Measurements from ENCODE around the gene PDXK.

PDXK gene

DNA sequence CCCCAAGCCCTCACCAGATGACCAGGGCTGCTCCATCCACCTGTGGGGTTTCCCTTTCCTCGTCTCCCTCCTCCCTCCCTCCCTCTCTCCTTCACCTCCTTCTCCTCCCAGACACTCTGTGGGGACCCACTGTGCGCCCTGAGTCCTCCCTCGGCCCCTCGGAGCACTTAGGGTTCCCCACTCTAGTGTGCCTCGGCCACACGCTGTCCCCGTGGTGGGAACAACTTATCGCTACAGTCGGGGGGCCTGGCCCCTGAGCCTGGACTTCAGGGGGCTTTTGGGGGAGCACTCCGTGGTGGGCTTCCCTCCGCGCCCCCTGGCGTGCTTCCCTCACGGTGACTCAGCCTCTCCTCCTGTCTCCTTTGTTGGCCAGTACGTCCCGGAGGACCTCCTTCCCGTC lies 29.7 kb downstream of the PDXK start:
- DNase-seq (ENCODE audit: insufficient read length, low spot score): no peak
- no peak for FAIRE-seq
- TF ChIP-seq, protein P1, sequence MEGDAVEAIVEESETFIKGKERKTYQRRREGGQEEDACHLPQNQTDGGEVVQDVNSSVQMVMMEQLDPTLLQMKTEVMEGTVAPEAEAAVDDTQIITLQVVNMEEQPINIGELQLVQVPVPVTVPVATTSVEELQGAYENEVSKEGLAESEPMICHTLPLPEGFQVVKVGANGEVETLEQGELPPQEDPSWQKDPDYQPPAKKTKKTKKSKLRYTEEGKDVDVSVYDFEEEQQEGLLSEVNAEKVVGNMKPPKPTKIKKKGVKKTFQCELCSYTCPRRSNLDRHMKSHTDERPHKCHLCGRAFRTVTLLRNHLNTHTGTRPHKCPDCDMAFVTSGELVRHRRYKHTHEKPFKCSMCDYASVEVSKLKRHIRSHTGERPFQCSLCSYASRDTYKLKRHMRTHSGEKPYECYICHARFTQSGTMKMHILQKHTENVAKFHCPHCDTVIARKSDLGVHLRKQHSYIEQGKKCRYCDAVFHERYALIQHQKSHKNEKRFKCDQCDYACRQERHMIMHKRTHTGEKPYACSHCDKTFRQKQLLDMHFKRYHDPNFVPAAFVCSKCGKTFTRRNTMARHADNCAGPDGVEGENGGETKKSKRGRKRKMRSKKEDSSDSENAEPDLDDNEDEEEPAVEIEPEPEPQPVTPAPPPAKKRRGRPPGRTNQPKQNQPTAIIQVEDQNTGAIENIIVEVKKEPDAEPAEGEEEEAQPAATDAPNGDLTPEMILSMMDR (IDR thresholded peaks at IDR 0.05; ENCODE audit: insufficient read depth, missing control alignments): no peak

DNA sequence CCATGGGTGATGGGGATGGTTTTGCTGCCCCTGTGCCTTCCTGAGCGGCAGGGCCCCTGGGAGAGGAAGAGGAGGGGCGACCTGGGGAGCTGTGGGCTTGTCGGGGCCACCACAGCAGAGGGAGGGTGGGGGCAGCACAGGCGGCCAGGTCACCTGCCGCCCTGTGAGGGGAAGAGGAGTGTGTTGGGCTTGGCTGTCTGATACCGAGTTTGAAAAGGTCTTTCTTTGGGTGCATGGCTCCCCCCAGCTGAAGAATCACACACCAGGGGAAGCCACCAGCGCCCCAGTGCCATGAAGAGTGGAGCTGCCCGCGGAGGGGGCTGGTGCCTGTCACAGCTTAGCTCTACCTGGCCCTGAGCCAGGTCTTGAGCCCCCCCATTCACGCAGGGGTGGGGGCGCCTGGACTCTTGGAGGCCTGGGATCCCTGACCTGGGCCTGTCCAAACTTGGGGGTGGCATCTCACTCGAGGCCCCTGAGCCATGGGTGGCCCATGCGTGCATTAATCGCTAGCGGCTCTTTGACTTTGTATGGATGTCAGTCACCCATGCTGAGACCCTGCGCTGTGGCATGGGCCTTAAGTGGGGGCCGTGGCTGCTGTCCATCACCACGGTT lies 30.8 kb downstream of the PDXK start:
- DNase-seq (ENCODE audit: insufficient read length, low spot score) (no peak), FAIRE-seq (no peak)

DNA sequence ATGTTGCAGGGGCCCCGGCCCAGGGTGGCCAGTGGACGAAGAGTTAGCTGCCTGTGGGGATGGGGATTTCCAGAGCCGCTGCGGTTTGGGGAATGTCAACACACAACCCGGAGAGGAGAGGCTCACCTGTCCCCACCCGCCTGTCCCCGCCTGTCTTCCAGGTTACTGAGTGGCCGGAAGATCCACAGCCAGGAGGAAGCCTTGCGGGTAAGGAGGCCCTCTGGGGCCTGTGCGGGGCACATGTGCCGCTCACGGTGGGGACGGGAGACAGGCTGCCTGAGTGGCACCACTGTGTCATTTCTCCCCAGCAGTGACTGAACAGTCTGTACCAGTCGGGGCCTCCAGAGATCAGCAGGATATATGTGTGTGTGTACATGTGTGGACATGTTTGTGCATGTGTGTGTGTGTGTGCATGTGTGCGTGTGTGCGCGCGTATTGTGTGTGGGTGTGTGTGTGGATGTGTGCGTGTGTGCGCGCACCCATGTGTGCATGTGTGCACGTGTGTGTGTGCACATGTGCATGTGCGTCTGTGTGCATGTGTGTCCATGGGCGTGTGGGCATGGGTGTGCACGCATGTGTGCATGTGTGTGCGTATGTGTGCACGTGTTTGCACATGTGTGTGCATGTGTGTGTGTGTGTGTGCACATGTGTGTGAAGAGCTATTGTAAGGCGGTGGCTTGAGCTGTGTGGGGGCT lies 31.6 kb downstream of the PDXK start:
- DNase-seq (ENCODE audit: insufficient read length, low spot score) (no peak), FAIRE-seq (no peak)
- TF ChIP-seq, protein P1 (IDR thresholded peaks at IDR 0.05; ENCODE audit: insufficient read depth, missing control alignments): no peak

More for the DNA sequence above, 30.8 kb downstream of the PDXK start:
- TF ChIP-seq, protein P1 (IDR thresholded peaks at IDR 0.05; ENCODE audit: insufficient read depth, missing control alignments): no peak

DNA sequence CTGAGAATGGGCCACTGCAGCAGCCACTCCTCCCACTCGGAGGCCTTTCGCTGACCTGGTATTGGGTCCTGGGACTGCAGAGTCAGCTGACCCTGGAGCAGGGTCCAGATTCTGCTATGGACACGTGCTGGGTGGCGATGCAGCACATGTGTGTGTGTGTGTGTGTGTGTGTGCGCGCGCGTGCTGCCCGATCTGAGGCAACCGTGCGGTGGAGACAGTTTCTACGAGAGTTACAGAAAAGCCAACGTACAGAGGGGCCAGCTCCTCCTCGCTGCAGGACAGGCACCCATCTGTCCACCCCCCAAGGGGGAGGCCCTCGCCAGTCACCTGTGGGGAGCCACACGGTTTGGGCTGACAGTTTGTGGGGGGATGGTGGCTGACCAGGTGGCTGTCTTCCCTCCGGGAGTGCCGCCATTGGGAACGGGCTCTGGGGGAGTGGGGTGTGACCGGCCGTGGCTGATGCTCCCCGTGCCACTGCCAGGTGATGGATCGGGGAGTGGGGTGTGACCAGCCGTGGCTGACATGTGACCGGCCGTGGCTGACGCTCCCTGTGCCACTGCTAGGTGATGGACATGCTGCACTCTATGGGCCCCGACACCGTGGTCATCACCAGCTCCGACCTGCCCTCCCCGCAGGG lies 33.1 kb downstream of the PDXK start:
- no peak for FAIRE-seq
- no peak for DNase-seq (ENCODE audit: insufficient read length, low spot score)
- TF ChIP-seq, protein P1 (IDR thresholded peaks at IDR 0.05; ENCODE audit: insufficient read depth, missing control alignments): no peak

DNA sequence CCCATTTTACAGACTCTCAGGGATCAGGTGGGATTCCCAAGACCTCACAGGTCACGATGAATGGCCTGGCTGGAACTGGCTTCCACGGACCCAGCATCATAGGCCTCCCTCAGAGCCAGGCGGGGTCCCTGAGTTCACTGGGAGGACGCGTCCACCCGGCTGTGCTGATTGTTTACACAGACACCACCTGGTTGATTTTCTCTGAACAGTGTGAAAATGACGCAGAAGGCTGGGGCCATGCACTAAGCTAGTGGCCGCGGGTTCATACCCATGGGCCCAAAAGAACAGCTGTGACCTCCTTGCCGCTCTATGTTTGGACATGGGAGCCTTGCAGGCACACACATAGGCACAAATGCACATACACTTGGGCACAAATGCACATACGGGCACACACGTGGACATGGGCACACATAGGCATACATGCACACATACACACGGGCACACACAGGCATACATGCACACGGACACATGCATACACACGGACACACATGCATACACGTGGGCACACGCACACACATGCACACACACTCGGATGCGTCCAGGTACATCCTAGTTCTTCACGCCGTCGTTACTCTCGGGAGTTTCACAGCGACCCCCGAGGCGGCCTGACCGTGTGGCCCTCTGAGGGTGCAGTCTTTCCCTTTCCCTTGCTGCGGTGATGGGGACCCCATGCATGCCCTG lies 34.0 kb downstream of the PDXK start:
- DNase-seq (ENCODE audit: insufficient read length, low spot score) (no peak), FAIRE-seq (no peak)
- TF ChIP-seq, protein P1 (IDR thresholded peaks at IDR 0.05; ENCODE audit: insufficient read depth, missing control alignments): no peak

DNA sequence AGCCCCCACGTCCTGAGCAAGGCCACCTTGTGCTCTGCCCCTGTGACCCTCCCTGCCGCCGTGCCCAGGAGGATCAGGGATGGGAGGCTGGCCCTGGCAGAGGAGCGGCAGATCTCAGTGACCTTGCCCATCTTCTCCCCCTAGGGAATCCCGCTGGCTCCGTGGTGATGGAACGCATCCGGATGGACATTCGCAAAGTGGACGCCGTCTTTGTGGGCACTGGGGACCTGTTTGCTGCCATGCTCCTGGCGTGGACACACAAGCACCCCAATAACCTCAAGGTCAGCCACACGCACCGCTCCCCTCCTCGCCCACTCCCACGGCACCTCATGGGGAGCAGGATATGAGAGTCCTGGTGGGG lies 34.5 kb downstream of the PDXK start:
- TF ChIP-seq, protein P1 (IDR thresholded peaks at IDR 0.05; ENCODE audit: insufficient read depth, missing control alignments): no peak

More for the DNA sequence above, 34.5 kb downstream of the PDXK start:
- FAIRE-seq (no peak), DNase-seq (ENCODE audit: insufficient read length, low spot score) (no peak)
